ENCODE measurements around the gene SIGLEC7.

The SIGLEC7 gene

GRCh38 chr19:51119611-51120010 lies 22.5 kb upstream of the SIGLEC7 start:
- no peak for DNase-seq

- no peak for DNase-seq
Observed at GRCh38 chr19:51120160-51120559, 21.9 kb upstream of the SIGLEC7 start.

GRCh38 chr19:51121257-51121656 lies 20.8 kb upstream of the SIGLEC7 start:
- no peak for DNase-seq

- no peak for DNase-seq
Observed at GRCh38 chr19:51122112-51122981, 19.8 kb upstream of the SIGLEC7 start.

- no peak for DNase-seq
Observed at GRCh38 chr19:51123381-51123800, 18.7 kb upstream of the SIGLEC7 start.

- no peak for DNase-seq
Observed at GRCh38 chr19:51123802-51124201, 18.3 kb upstream of the SIGLEC7 start.

GRCh38 chr19:51124216-51124615 lies 17.9 kb upstream of the SIGLEC7 start:
- DNase-seq: no peak

- DNase-seq: peak; percentile 83
Observed at GRCh38 chr19:51124729-51125128, 17.4 kb upstream of the SIGLEC7 start, which contains the start of gene SIGLEC9. TSS of gene SIGLEC9 (plus strand) at chr19:51124906. CDS start at chr19:51124975, 69 bp downstream.

- no peak for DNase-seq
Observed at GRCh38 chr19:51125421-51126075, 16.6 kb upstream of the SIGLEC7 start.

- peak; percentile 69 for DNase-seq
Observed at GRCh38 chr19:51127032-51127431, 15.1 kb upstream of the SIGLEC7 start.

- peak; percentile 17 for DNase-seq
Observed at GRCh38 chr19:51127755-51128154, 14.3 kb upstream of the SIGLEC7 start.

GRCh38 chr19:51128227-51128626 lies 13.9 kb upstream of the SIGLEC7 start:
- peak; percentile 22 for DNase-seq

GRCh38 chr19:51129716-51130115 lies 12.4 kb upstream of the SIGLEC7 start:
- no peak for DNase-seq

GRCh38 chr19:51131780-51132680 lies 10.1 kb upstream of the SIGLEC7 start:
- DNase-seq: peak; percentile 80

- DNase-seq: no peak
Observed at GRCh38 chr19:51135004-51135403, 7.1 kb upstream of the SIGLEC7 start.

- DNase-seq: no peak
Observed at GRCh38 chr19:51135986-51136762, 5.9 kb upstream of the SIGLEC7 start.

GRCh38 chr19:51136851-51137551 lies 5.1 kb upstream of the SIGLEC7 start:
- no peak for DNase-seq

- DNase-seq: no peak
Observed at GRCh38 chr19:51137792-51138425, 4.2 kb upstream of the SIGLEC7 start.

- no peak for DNase-seq
Observed at GRCh38 chr19:51138549-51138979, 3.5 kb upstream of the SIGLEC7 start.

- DNase-seq: no peak
Observed at GRCh38 chr19:51139299-51140014, 2.6 kb upstream of the SIGLEC7 start.
